Kidney epithelial cell (primary cell): ENCODE measurements around the gene CDCP2. TPM values are rescaled to one million over a fixed set of nuclear protein-coding genes. Genes with fewer than 3 reads are reported as not detected.

Source experiments
- DNase-seq: peaks from one replicate; pipeline ENCODE4 v3.0.0-alpha.2; 2010; ENCODE audit warnings: low read depth
- H3K27me3 ChIP-seq: 2 replicates; pipeline ENCODE4 v1.6.0; 2011; ENCODE audit warnings: low read length; ENCODE audit not compliant: control insufficient read depth, insufficient read depth
- H3K36me3 ChIP-seq: 2 replicates; pipeline ENCODE4 v1.5.1; 2011; ENCODE audit warnings: low read length; ENCODE audit not compliant: control insufficient read depth, insufficient read depth
- H3K4me3 ChIP-seq: 2 replicates; pipeline ENCODE4 v1.5.1; 2011; ENCODE audit warnings: low read depth, mild to moderate bottlenecking, control low read depth, low read length
- CTCF ChIP-seq: IDR thresholded peaks from 2 replicates; pipeline ENCODE4 v1.5.1; 2011; ENCODE audit warnings: mild to moderate bottlenecking, moderate library complexity, low read length, control low read depth, inconsistent platforms; ENCODE audit not compliant: insufficient read depth, poor library complexity, severe bottlenecking
- total RNA-seq: library from RNA; depleted of rRNA; stranded (reverse); fragments of >200 nt; gene quantifications from 2 replicates; pipeline ENCODE4 v1.2.3, GENCODE V29; 2015

Gene CDCP2
- total RNA-seq, 1 donor from 2014 or later, result not detected

GRCh38 chr1:54121482-54122134, 31.2 kb downstream of the CDCP2 start:
- peak; percentile 90 for TF ChIP-seq CTCF
- Histone ChIP-seq H3K4me3 (peak overlapping the region; percentile 13), H3K27me3 (peaks cover 5% of the 10 kb centered on the region), H3K36me3 (no peaks in the 10 kb centered on the region)
- peak; percentile 41 for DNase-seq

DNA sequence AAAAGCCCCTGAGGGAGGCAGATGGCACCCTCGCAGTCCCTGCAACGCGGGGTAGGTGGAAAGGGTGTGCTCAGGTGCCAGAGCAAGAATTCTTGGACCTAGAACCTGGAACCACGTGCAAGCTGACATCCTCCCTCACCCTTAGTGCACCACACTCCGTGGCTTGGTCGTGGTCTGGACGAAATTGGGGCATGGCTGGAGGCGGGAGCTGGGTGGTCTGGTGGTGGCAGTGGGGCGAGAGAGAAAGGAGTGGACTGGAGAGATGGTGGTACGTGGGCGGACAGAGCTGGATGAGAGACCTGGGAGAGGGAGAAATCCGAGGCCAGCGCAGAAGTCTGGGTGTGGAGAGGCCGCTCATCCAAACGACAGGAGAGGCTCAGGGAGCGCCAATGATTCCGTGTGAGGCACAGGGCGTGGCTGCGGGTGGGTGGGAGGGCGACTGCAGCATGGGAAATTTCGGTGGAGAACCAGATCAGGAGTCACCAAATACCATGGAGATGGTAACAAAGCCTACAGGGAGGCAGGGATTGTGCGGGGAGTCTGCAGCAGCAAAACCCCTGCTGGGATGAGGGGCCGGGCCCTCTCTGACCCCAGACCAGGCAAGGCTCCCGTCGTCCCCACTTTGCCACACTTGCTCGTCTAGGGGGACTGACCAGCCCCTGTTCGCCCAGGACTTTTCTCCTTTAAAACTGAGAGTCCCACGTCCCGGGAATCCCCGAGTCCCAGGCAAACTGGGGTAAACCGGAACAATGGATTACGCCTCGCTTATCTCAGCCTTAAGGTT, 31.9 kb downstream of the CDCP2 start:
- DNase-seq, result no peak
- peaks cover 5% of the 10 kb centered on the region for H3K27me3 ChIP-seq
- no peak for TF ChIP-seq CTCF
- no peaks in the 10 kb centered on the region for H3K36me3 ChIP-seq
- H3K4me3 ChIP-seq, result no peak overlapping the region

DNA sequence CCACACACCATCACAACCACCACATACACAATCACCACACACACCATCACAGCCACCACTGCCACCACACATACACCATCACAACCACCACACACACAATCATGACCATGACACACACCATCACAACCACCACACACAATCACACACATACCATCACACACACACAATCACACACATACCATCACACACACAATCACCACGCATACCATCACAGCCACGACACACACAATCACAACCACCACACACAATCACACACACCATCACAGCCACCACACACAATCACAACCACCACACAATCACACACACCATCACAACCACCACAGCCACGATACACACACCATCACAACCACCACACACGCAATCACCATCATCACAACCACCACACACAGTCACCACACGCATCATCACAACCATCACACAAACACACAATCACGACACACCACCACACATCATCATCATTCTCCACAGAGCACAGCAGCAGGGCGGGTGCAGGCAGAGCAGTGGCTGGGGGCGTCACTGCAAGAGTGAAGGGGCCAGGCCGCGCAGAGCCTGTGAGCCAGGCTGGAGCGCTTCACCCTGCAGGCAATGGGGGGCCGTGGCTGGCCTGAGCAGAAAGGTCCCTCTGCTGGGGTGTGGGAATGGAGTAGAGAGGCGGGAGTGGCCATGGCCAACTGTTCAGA, 32.6 kb downstream of the CDCP2 start:
- DNase-seq, result no peak
- TF ChIP-seq CTCF, result no peak
- Histone ChIP-seq H3K27me3 (peaks cover 5% of the 10 kb centered on the region), H3K4me3 (no peak overlapping the region), H3K36me3 (no peaks in the 10 kb centered on the region)

DNA sequence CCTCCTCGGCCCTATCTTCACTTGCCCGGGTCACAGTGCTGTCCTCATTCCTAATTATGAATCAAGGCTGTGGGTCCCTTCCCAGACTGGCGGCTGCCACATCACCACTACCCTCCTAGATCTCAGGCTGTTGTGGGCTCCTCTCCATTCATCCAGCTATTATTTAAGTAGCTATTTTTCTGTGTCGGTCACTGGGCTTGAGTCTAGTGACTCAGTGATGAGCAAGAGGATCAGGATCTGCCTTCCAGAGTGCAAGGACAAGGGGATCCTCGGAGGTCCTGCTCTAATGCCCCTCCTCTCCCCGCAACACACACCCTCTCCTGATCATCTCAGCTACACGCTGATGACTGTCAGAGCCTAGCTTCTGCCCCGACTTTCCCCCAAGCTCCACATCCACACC, 34.1 kb downstream of the CDCP2 start:
- Histone ChIP-seq H3K27me3 (peaks cover 5% of the 10 kb centered on the region), H3K4me3 (no peak overlapping the region), H3K36me3 (no peaks in the 10 kb centered on the region)
- peak; percentile 73 for DNase-seq
- no peak for TF ChIP-seq CTCF

GRCh38 chr1:54117815-54118563, 34.8 kb downstream of the CDCP2 start:
- H3K36me3 ChIP-seq, result no peaks in the 10 kb centered on the region
- peaks cover 5% of the 10 kb centered on the region for H3K27me3 ChIP-seq
- peak; percentile 51 for DNase-seq
- TF ChIP-seq CTCF, result no peak
- no peak overlapping the region for H3K4me3 ChIP-seq
